Right lobe of liver (tissue), 4 donors: ENCODE data around the gene SLC6A3.

Experiments used
- POLR2A ChIP-seq: fragments of 450-650 bp; IDR thresholded peaks from one replicate; pipeline ENCODE4 v1.6.1; 2017; ENCODE audit warnings: antibody characterized with exemption, mild to moderate bottlenecking
- TF ChIP-seq, protein P1 (sequence below), 4 donors: fragments of 200-600 bp in 3 of 4; fragments of 450-650 bp in 1 of 4; IDR thresholded peaks; one replicate each; pipeline versions ENCODE4 v1.5.1 to v1.8.0; 2016 to 2022; ENCODE audit warnings: antibody characterized with exemption in 4 of 4, mild to moderate bottlenecking in 2 of 4
- donor health status: DM: no; HTN: no; CAD: no.
- donor health status: DM: no; HTN: no; CAD: no.
- donor health status: DM: no; HTN: yes; CAD: no.

DNA sequence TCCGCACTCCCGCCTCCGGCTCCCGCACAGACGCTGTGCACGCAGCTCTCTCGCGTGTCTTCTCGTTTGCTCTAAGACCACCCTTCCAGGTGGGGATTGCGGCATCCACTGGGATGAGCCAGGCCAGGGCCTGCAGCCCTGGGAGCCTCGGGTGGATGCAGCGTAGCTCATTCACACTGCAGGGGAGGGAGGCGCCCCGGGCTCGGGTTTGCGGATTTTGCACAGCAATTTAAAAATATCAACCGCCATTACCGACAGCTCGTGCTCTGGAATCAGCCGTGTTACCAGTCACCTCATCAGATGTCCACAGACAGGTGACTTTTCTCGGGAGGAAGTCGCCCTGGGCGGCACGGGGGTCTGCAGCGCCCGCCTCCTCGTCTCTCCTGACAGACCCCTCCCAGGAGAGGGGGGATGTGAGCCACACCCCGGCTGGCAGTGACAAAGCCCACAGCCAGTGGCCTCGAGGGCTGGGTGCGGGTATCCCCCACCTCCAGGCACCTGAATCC, 20.8 kb upstream of the SLC6A3 start:
- TF ChIP-seq, protein P1, sequence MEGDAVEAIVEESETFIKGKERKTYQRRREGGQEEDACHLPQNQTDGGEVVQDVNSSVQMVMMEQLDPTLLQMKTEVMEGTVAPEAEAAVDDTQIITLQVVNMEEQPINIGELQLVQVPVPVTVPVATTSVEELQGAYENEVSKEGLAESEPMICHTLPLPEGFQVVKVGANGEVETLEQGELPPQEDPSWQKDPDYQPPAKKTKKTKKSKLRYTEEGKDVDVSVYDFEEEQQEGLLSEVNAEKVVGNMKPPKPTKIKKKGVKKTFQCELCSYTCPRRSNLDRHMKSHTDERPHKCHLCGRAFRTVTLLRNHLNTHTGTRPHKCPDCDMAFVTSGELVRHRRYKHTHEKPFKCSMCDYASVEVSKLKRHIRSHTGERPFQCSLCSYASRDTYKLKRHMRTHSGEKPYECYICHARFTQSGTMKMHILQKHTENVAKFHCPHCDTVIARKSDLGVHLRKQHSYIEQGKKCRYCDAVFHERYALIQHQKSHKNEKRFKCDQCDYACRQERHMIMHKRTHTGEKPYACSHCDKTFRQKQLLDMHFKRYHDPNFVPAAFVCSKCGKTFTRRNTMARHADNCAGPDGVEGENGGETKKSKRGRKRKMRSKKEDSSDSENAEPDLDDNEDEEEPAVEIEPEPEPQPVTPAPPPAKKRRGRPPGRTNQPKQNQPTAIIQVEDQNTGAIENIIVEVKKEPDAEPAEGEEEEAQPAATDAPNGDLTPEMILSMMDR (IDR thresholded peaks at IDR 0.05), result no peak
- no peak for TF ChIP-seq POLR2A
